GM23338 (cell line): ENCODE results near the gene NTM. TPM values are rescaled to one million over a fixed set of nuclear protein-coding genes. Genes with fewer than 3 reads are reported as not detected.

Source experiments
- ATAC-seq: fragments of 200-7000 bp; cut with Tn5 transposase; 3 replicates; pipeline ENCODE4 v1.9.1; 2020
- DNase-seq: peaks from one replicate; pipeline ENCODE4 v3.0.0-alpha.2; 2015; ENCODE audit warnings: low spot score
- H2AFZ ChIP-seq: fragments of 200-600 bp; sonication (generic); 2 replicates; pipeline ENCODE4 v1.8.0; 2016; ENCODE audit warnings: antibody characterized with exemption, mild to moderate bottlenecking, moderate library complexity
- H3F3A ChIP-seq: fragments of 200-600 bp; sonication (generic); replicated peaks from 2 replicates; pipeline ENCODE4 v1.8.0; 2017; ENCODE audit warnings: antibody characterized with exemption, mixed run types, low read depth
- H3K27ac ChIP-seq: fragments of 200-600 bp; sonication (generic); 2 replicates; pipeline ENCODE4 v1.6.1; 2016; ENCODE audit warnings: low read depth
- H3K27me3 ChIP-seq: fragments of 200-600 bp; sonication (generic); 2 replicates; pipeline ENCODE4 v1.8.0; 2016; ENCODE audit warnings: mild to moderate bottlenecking, mixed run types, moderate library complexity; ENCODE audit not compliant: insufficient read depth
- H3K36me3 ChIP-seq: fragments of 200-600 bp; sonication (generic); 2 replicates; pipeline ENCODE4 v1.8.0; 2016; ENCODE audit warnings: mild to moderate bottlenecking; ENCODE audit not compliant: insufficient read depth
- H3K4me1 ChIP-seq: fragments of 200-600 bp; sonication (generic); 2 replicates; pipeline ENCODE4 v1.8.0; 2016; ENCODE audit warnings: mild to moderate bottlenecking, moderate library complexity; ENCODE audit not compliant: insufficient read depth
- H3K4me2 ChIP-seq: fragments of 200-600 bp; sonication (generic); 2 replicates; pipeline ENCODE4 v1.7.1; 2017; ENCODE audit warnings: mixed run types
- H3K4me3 ChIP-seq: fragments of 200-600 bp; sonication (generic); 2 replicates; pipeline ENCODE4 v1.6.1; 2016; ENCODE audit warnings: mixed run types
- H3K79me2 ChIP-seq: fragments of 200-600 bp; sonication (generic); replicated peaks from 2 replicates; pipeline ENCODE4 v1.8.0; 2017; ENCODE audit warnings: mild to moderate bottlenecking; ENCODE audit not compliant: insufficient read depth
- H3K9me2 ChIP-seq: fragments of 200-600 bp; sonication (generic); 2 replicates; pipeline ENCODE4 v1.8.0; 2017; ENCODE audit not compliant: insufficient read depth
- H4K20me1 ChIP-seq: fragments of 200-600 bp; sonication (generic); replicated peaks from 2 replicates; pipeline ENCODE4 v1.8.0; 2017; ENCODE audit warnings: mild to moderate bottlenecking; ENCODE audit not compliant: insufficient read depth
- H3K27ac Mint-ChIP-seq: 2 replicates; pipeline ENCODE4 v1.8.0; 2020; ENCODE audit warnings: inconsistent platforms, mild to moderate bottlenecking, moderate library complexity, mixed read lengths
- H3K27me3 Mint-ChIP-seq: 3 replicates; pipeline ENCODE4 v1.8.0; 2022; ENCODE audit warnings: low read depth, mild to moderate bottlenecking, moderate library complexity, mixed read lengths, inconsistent platforms; ENCODE audit not compliant: insufficient read depth, poor library complexity
- H3K36me3 Mint-ChIP-seq: 3 replicates; pipeline ENCODE4 v1.8.0; 2021; ENCODE audit warnings: low read depth, mild to moderate bottlenecking, inconsistent platforms, moderate library complexity, mixed read lengths
- H3K4me1 Mint-ChIP-seq: 3 replicates; pipeline ENCODE4 v1.8.0; 2020; ENCODE audit warnings: mild to moderate bottlenecking, inconsistent platforms, mixed read lengths
- H3K4me3 Mint-ChIP-seq: 3 replicates; pipeline ENCODE4 v1.8.0; 2021; ENCODE audit warnings: moderate library complexity, mild to moderate bottlenecking, inconsistent platforms, mixed read lengths
- H3K9me3 Mint-ChIP-seq: 3 replicates; pipeline ENCODE4 v1.8.0; 2020; ENCODE audit warnings: moderate library complexity, mild to moderate bottlenecking, inconsistent platforms, mixed read lengths
- CREB1 ChIP-seq: fragments of 250-450 bp; sonication (Bioruptor Pico); IDR thresholded peaks from 2 replicates; pipeline ENCODE4 v1.5.0; 2020; ENCODE audit warnings: low read depth, mild to moderate bottlenecking, moderate library complexity
- CTCF ChIP-seq, 2 experiments: fragments of 200-600 bp in 1 of 2; sonication (generic) in 1 of 2; conservative IDR thresholded peaks; 2 replicates each; pipeline versions ENCODE4 v1.5.1 to v1.6.1; 2016 to 2017; ENCODE audit warnings: antibody characterized with exemption in 2 of 2, low read depth in 2 of 2, mild to moderate bottlenecking in 2 of 2, moderate library complexity in 1 of 2
- ETS1 ChIP-seq: IDR thresholded peaks from 2 replicates; pipeline ENCODE4 v1.6.1; 2016; ENCODE audit warnings: antibody characterized with exemption
- EZH2phosphoT487 ChIP-seq: fragments of 200-600 bp; sonication (generic); IDR thresholded peaks from one replicate; pipeline ENCODE4 v1.8.1; 2018; ENCODE audit warnings: antibody characterized with exemption; ENCODE audit not compliant: unreplicated experiment
- JUNB ChIP-seq: IDR thresholded peaks from one replicate; pipeline ENCODE4 v1.6.1; 2016; ENCODE audit warnings: antibody characterized with exemption; ENCODE audit not compliant: unreplicated experiment
- NANOG ChIP-seq: IDR thresholded peaks from 2 replicates; pipeline ENCODE4 v1.6.1; 2016; ENCODE audit warnings: antibody characterized with exemption, borderline replicate concordance
- POLR2AphosphoS5 ChIP-seq: IDR thresholded peaks from 2 replicates; pipeline ENCODE4 v1.6.1; 2016; ENCODE audit warnings: antibody characterized with exemption, low read depth
- REST ChIP-seq: IDR thresholded peaks from one replicate; pipeline ENCODE4 v1.6.1; 2018; ENCODE audit warnings: antibody characterized with exemption; ENCODE audit not compliant: unreplicated experiment
- STAT1 ChIP-seq: IDR thresholded peaks from one replicate; pipeline ENCODE4 v1.6.1; 2016; ENCODE audit warnings: antibody characterized with exemption; ENCODE audit not compliant: unreplicated experiment
- ZNF114 ChIP-seq: fragments of 250-450 bp; sonication (Bioruptor Pico); IDR thresholded peaks from 2 replicates; pipeline ENCODE4 v1.5.0; 2020; ENCODE audit warnings: mild to moderate bottlenecking, moderate library complexity
- ZNF331 ChIP-seq: fragments of 250-450 bp; sonication (Bioruptor Pico); IDR thresholded peaks from 2 replicates; pipeline ENCODE4 v1.5.0; 2020; ENCODE audit warnings: low read depth, mild to moderate bottlenecking, moderate library complexity
- polyA plus RNA-seq: library from polyadenylated mRNA; unstranded; fragments of >200 nt; fragmentation: Nextera tagmentation; extraction: Ambion mirVana; gene quantifications from 2 replicates; pipeline ENCODE4 v1.2.1, GENCODE V29; 2016
- total RNA-seq: library from RNA; depleted of rRNA; stranded (reverse); fragments of >200 nt; shearing (Covaris generic); gene quantifications from 2 replicates; pipeline ENCODE4 v1.2.3, GENCODE V29; 2014
- TF ChIP-seq, protein P1 (sequence below): fragments of 250-450 bp; sonication (Bioruptor Pico); IDR thresholded peaks from 2 replicates; pipeline ENCODE4 v1.5.0; 2020; ENCODE audit warnings: mild to moderate bottlenecking, moderate library complexity

NTM gene
- total and polyA plus RNA-seq, 2 experiments from 2014 or later = 10.6 to 14.6 TPM

DNA sequence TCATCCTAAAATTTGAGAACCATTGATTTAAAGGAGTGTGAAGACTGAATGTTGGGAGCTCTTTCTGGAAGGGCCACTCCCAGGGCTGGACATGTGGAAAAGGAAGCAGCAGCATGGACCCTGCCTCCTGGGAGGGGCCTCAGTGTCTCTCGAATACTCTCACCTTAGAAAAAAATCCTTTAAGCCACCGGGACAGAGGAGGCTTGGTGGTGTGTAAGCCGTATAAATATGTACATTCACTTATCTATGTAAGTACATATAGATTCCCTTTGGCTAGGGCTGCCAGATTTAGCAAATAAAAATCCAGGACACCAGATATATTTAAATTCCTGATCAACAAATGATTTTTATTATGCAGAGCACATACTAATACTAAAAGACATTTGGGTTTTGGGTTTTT lies 17.6 kb downstream of the NTM start (continued):
- no peak for TF ChIP-seq REST

DNA sequence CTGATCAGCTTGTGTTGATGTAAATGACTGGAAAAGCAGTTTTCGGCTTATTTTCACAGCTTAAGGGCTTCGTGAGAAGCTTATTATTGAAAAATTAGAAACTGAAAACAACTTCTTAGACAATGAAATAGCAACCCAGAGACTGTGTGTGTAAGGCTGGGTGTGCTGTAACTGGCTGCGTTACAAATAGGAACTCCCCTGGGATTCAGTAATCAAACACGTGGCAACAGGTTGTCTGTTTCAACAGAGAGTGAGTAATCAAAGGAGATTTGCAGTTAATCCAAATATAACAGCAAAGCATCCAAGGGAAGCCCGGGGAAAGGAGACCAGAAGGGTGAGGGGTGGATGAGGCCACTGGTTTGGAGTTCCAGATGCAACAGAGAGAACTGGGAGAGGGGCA lies 19.2 kb downstream of the NTM start:
- no peak for ATAC-seq
- Mint-ChIP-seq H3K9me3 (no peaks in the 10 kb centered on the region), H3K27me3 (peaks cover 9% of the 10 kb centered on the region)
- TF ChIP-seq, protein P1, sequence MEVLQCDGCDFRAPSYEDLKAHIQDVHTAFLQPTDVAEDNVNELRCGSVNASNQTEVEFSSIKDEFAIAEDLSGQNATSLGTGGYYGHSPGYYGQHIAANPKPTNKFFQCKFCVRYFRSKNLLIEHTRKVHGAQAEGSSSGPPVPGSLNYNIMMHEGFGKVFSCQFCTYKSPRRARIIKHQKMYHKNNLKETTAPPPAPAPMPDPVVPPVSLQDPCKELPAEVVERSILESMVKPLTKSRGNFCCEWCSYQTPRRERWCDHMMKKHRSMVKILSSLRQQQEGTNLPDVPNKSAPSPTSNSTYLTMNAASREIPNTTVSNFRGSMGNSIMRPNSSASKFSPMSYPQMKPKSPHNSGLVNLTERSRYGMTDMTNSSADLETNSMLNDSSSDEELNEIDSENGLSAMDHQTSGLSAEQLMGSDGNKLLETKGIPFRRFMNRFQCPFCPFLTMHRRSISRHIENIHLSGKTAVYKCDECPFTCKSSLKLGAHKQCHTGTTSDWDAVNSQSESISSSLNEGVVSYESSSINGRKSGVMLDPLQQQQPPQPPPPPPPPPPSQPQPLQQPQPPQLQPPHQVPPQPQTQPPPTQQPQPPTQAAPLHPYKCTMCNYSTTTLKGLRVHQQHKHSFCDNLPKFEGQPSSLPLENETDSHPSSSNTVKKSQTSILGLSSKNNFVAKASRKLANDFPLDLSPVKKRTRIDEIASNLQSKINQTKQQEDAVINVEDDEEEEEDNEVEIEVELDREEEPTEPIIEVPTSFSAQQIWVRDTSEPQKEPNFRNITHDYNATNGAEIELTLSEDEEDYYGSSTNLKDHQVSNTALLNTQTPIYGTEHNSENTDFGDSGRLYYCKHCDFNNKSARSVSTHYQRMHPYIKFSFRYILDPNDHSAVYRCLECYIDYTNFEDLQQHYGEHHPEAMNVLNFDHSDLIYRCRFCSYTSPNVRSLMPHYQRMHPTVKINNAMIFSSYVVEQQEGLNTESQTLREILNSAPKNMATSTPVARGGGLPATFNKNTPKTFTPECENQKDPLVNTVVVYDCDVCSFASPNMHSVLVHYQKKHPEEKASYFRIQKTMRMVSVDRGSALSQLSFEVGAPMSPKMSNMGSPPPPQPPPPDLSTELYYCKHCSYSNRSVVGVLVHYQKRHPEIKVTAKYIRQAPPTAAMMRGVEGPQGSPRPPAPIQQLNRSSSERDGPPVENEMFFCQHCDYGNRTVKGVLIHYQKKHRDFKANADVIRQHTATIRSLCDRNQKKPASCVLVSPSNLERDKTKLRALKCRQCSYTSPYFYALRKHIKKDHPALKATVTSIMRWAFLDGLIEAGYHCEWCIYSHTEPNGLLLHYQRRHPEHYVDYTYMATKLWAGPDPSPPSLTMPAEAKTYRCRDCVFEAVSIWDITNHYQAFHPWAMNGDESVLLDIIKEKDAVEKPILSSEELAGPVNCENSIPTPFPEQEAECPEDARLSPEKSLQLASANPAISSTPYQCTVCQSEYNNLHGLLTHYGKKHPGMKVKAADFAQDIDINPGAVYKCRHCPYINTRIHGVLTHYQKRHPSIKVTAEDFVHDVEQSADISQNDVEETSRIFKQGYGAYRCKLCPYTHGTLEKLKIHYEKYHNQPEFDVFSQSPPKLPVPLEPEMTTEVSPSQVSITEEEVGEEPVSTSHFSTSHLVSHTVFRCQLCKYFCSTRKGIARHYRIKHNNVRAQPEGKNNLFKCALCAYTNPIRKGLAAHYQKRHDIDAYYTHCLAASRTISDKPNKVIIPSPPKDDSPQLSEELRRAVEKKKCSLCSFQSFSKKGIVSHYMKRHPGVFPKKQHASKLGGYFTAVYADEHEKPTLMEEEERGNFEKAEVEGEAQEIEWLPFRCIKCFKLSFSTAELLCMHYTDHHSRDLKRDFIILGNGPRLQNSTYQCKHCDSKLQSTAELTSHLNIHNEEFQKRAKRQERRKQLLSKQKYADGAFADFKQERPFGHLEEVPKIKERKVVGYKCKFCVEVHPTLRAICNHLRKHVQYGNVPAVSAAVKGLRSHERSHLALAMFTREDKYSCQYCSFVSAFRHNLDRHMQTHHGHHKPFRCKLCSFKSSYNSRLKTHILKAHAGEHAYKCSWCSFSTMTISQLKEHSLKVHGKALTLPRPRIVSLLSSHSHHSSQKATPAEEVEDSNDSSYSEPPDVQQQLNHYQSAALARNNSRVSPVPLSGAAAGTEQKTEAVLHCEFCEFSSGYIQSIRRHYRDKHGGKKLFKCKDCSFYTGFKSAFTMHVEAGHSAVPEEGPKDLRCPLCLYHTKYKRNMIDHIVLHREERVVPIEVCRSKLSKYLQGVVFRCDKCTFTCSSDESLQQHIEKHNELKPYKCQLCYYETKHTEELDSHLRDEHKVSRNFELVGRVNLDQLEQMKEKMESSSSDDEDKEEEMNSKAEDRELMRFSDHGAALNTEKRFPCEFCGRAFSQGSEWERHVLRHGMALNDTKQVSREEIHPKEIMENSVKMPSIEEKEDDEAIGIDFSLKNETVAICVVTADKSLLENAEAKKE (CRISPR knock-in tag) = no peak
- TF ChIP-seq EZH2phosphoT487 = no peak
- no peak for TF ChIP-seq CREB1
- TF ChIP-seq ETS1 = no peak
- TF ChIP-seq POLR2AphosphoS5 = no peak
- no peak for TF ChIP-seq ZNF114
- TF ChIP-seq ZNF331 (CRISPR knock-in tag) = no peak
- TF ChIP-seq CTCF (conservative IDR thresholded peaks at IDR 0.05; ENCODE audit: low read depth in 2 of 2) = no peak
- no peak for TF ChIP-seq STAT1
- no peak for TF ChIP-seq NANOG
- TF ChIP-seq JUNB = no peak

More for the DNA sequence above, 19.2 kb downstream of the NTM start:
- peaks cover 14% of the 10 kb centered on the region for H3K4me1 Mint-ChIP-seq
- no peak for DNase-seq
- Histone ChIP-seq H2AFZ (no peak overlapping the region), H3K36me3 (no peaks in the 10 kb centered on the region), H3K79me2 (no peaks in the 10 kb centered on the region), H3K4me1 (no peaks in the 10 kb centered on the region), H3K4me2 (no peak overlapping the region), H3K4me3 (no peak overlapping the region), H3F3A (no peaks in the 10 kb centered on the region), H3K9me2 (no peaks in the 10 kb centered on the region), H3K27me3 (no peaks in the 10 kb centered on the region), H4K20me1 (0 out of 2 replicates have a peak, but pooled peaks cover 3% of the 10 kb centered on the region), H3K27ac (no peak overlapping the region)
- no peak overlapping the region for H3K27ac Mint-ChIP-seq
- H3K36me3 Mint-ChIP-seq = 0 out of 3 replicates have a peak, but pooled peaks cover 3% of the 10 kb centered on the region
- H3K4me3 Mint-ChIP-seq = no peak overlapping the region
